GM21723 (cell line): Measurements from ENCODE around the gene MAP3K3.

Source experiments
- ATAC-seq: cut with Tn5 transposase; IDR thresholded peaks from one replicate; pipeline ENCODE4 v1.9.1; 2021; ENCODE audit warnings: mild to moderate bottlenecking, moderate library complexity; ENCODE audit not compliant: unreplicated experiment

MAP3K3 gene

GRCh38 chr17:63649813-63650212, 27.6 kb downstream of the MAP3K3 start:
- ATAC-seq = no peak

GRCh38 chr17:63652106-63652505, 29.9 kb downstream of the MAP3K3 start:
- no peak for ATAC-seq

GRCh38 chr17:63653050-63653449, 30.8 kb downstream of the MAP3K3 start:
- no peak for ATAC-seq

DNA sequence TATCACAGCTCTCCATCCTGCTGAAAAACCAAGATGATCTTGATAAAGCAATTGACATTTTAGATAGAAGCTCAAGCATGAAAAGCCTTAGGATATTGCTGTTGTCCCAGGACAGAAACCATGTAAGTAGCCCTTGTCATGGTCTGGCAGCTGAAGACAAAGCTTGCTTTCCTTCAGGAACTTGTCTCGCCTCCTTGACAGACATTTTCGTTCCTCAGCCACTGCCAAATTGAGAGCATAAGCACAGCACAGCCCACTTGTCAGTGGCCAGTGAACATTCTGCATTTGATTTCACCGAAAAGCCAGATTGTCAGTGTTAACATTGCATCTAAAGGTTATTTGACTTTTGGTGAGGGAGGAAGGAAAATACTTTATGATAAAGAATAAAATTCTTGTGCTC, 35.6 kb downstream of the MAP3K3 start:
- no peak for ATAC-seq

DNA sequence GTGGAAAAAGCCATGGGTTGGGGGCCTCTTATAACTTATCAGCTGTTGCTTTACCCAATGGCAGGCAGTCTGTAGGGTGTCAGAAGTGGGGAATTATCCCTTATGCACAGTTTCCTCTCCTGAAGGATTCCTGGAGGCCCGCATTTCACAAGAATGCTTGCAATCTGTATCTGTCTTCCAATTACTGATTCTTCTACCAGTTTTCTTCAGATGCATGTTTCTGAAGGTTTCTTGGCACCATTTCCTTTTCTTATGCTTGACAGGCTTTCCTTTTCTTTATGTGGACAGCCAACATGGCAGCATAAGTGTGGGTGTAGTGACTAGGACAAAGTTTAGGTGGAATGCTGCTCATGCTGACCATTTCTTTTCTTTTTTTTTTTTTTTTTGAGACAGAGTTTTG, 36.1 kb downstream of the MAP3K3 start:
- no peak for ATAC-seq

- ATAC-seq = no peak
These were observed 37.6 kb downstream of the MAP3K3 start for GRCh38 chr17:63659850-63660249.

- ATAC-seq = no peak
These were observed 43.5 kb downstream of the MAP3K3 start for GRCh38 chr17:63665527-63666214.

DNA sequence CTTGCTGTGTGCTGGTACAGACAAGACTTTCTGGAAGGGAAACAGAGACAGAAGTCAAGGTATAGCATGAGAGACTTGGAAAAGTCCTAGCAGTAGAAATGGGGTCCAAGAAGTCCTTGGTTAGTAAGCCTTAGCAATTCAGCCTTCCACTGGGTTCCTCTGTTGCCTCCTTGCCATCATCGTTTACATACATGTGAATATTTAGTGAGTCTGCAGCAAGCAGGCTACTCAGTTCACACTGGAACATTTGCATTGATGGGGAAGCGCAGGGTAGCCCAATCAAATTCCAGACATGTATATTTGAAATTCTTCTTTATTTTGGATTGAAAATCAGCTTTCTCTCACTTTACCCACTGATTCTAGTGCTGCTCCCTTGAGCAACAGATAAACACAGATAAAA, 50.6 kb downstream of the MAP3K3 start:
- ATAC-seq = no peak

- ATAC-seq = no peak
These were observed 53.0 kb downstream of the MAP3K3 start for GRCh38 chr17:63675231-63675606.

DNA sequence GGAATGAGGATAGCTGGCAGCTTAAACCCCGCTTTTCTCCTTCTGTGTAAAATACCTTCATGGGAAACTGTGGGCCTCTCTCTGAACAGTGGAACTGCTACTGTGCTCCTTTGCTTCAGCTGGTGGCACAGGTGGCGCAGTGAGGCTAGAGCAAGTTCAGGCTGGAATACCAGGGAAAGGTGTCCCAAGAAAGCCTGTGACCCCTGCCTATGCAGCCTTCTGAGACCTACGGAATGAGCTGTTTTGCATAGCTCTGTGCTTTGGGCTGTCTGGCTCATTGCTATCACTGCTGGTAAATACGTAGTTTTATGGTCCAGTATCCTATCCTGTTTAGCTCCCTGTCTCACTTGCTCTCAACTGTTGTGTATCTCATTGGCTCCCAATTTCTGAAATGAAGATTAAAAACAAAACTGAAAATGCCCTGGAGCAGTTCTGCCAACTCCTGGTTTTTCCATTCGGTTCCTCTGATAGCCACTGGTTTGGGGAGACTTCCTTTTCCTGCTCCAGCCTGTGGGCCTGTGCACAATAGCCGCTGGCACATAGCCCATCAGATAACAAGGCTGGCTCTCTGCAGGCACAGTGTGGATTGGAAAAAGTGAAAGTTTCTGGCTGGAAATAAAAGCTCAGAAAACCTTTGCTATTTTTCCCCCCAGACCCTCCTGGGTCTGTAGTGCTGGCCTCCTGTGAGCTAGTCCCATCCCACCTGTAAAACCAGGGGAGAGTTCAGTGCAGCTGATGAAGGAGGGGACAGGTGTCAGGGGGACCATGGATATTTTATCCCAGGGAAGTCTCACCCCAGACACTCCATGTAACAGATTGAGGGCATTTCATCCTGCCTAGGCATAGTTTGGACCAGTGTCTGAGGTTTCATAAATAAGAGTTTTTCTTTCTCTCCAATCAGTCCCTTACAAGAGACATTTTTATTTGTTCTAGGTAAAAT, 53.7 kb downstream of the MAP3K3 start:
- ATAC-seq = no peak

DNA sequence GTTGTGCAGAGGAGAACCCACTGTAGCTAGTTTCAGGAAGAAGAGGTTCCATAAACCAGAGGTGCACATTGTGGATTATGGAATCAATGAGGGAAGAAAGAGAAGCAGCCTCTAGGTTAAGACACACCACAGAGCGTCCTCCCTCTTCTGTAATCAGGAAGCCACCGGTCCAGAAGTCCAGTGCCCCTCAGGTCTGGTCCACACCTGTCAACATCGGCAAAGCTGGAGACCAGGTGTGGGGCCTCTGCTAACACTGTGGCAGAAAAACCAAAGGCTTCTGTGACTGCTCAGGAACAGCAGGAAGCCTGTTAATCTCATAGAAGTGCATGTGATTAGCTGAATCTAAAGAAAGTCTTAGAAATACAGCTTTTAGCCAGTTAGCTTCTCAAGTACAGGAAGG, 54.4 kb downstream of the MAP3K3 start:
- ATAC-seq = no peak

DNA sequence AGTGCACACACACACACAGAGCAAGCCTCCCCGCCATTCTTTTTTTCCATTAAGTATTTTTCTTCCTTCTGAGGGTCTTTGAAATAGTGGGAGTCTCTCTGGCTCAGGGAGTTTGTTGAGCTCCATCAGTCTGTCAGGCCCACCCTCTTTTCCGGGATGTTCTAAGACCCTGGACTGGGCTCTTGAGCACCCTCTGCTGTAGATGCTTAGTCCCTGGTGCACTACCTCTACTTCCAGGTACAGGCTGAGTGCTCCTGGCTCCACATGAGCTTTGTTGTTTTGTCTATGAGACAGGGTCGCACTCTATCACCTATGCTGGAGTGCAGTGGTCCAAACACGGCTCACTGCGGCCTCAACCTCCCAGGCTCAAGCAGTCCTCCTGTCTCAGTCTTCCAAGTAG, 57.0 kb downstream of the MAP3K3 start:
- ATAC-seq = no peak

DNA sequence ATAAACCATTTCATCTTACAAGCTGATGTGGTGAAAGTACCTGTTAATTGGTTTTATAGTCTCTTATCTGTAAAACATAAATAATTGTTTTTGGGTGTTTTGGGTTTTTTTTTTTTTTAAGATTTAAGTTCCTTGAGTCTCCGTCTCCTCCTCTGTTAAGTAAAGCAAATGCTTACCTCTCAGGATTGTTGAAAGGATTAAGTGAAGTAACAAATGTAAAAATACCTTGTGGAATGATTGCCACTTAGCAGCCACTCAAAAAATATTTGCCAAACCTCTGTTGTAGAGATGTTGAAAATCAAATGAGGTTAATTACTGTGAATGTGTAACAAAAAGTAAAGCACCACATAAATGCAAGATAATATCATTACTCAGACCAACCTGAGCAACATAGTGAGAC, 58.5 kb downstream of the MAP3K3 start:
- ATAC-seq = no peak

DNA sequence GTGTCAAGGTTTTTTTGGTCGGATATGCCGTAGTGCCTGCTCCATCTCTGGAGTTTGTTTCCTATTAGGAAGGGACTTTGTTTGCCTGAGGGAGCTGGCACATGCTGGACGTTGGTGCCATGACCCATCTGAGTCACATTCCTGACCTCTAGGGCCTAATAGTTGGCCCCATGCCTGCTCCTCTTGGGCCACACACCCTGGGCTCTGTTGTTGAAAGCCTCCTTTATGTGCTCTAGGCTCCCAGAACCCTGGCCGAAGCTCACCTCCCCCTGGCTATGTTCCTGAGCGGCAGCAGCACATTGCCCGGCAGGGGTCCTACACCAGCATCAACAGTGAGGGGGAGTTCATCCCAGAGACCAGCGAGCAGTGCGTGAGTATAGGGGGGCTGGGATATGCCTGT, 59.3 kb downstream of the MAP3K3 start:
- ATAC-seq = no peak

GRCh38 chr17:63682441-63682840, 60.2 kb downstream of the MAP3K3 start:
- no peak for ATAC-seq

DNA sequence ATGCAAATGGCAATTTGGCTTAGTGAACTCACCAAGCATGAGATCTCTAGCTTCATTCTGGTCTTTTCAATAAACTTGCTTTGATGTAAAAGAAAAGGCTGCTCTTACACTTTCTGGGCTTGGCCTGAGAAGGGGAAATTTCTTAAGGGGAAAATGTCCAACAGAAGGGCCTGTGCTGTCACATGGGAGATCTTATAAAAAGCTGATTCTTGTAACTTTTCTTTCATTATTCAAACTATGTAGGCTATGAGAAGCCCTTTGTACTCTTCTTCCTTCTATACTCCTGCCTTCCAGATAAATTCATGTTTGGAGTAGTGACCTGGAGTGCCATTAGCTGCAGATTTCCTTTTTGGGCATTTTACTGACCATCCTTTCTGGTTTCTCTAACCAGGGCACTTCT, 60.8 kb downstream of the MAP3K3 start:
- ATAC-seq = no peak

- no peak for ATAC-seq
These were observed 62.8 kb downstream of the MAP3K3 start for GRCh38 chr17:63685041-63685440.

GRCh38 chr17:63685578-63685977, 63.4 kb downstream of the MAP3K3 start:
- ATAC-seq = no peak

DNA sequence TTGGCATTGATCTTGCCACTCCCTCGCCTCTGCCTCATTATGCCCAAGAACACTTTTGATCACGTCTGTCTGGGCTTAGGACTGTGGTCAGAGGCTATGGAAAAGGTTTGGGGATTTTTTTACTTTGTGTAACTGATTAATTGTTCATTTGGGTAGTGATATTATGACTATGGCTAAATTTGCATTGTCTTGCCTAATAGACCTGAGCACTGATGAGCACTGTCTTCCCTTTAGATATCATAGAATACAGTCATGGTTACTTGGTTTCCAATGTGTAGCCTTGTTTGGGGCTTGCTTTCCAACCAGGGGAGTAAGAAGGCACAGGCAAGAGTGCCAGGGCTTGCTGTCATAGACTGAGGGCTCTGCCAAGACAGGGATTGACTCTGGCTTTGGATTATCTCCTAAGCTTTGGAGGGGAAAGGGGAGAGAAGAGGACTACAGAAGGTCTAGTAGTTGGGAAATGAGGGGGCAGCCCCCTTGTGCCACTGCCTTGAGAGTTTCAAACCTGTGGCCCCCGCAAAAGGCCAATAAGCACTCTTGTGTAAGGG, 64.0 kb downstream of the MAP3K3 start:
- no peak for ATAC-seq

- ATAC-seq = no peak
These were observed 66.3 kb downstream of the MAP3K3 start for GRCh38 chr17:63688396-63689020.

- no peak for ATAC-seq
These were observed 67.3 kb downstream of the MAP3K3 start for GRCh38 chr17:63689479-63689878.
